NCI-H2227 treated with DMSO at 0.1 percent for 48 hours (cell line): ENCODE data around the gene LPIN1.
A peak's percentile ranks its signal among the peaks of the same experiment; 100 is the strongest.
"Not testable (repeated sequence)": the region's sequence is repeated elsewhere in the genome, so short reads cannot be mapped to it uniquely, and the experiment has no call there.

Experiments
- DNase-seq: peaks from one replicate; lab custom pipeline; 2025; lab: John Stamatoyannopoulos, UW

Gene LPIN1

DNA sequence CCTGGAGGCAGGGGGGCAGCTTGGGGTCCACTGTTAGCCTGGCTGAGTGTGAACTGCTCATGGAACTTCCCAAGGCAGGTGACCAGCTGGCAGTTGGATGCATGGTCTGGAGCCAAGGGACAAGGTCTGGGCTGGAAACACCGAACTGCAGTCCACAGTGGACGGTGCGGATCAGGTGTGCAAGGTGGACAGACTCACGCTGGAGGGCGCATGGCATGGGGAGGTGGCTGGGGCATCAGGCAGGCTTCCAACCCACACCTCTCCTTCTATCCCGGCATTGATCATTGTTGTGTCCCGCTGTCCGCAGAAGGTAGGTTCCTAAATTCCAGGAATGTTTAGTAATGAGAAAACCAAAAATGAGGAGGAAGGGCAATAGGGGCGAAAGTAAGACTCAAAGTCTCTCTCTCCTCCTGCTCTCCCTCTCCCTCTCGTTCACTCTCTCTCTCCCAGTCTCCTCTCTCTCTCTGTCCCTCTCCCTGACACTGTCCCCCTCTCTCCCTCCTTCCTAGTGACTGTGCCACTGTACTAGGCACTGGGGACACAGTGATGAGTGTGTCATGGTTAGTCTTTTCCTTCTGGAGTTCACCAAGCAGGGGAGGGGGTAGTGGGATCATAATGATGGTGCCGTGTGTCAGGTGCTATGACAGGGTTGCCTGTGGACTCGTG lies 30.3 kb upstream of the LPIN1 start:
- no peak for DNase-seq

DNA sequence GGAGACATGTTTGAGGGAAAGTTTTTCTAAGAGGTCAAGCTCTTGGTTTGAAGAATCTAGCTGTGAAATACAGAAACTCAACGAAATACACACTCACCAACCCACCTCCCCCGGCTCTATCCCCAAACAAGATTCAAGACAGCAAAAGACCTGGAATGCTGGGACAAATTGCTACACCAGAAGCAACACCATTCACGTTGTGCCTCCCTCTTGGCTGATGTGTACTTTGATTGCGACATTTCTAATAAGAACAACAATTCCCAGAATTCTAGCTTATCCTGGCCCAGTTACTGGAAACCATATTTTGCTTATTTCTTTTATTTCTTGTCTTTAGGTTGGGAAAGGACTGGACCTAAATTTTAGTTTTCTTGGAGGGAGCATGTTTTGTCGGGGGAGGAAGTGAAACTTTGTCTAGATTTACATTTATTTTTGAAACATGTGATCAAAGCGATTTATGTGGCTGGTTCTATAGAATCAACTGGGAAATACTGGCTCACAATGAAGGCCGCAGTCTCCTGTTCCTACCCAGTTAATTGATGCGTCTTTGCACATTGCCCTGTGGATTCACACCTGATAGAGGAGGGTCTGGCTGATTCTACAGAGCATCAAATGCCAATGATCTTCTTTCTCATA lies 29.6 kb upstream of the LPIN1 start:
- DNase-seq, result no peak

DNA sequence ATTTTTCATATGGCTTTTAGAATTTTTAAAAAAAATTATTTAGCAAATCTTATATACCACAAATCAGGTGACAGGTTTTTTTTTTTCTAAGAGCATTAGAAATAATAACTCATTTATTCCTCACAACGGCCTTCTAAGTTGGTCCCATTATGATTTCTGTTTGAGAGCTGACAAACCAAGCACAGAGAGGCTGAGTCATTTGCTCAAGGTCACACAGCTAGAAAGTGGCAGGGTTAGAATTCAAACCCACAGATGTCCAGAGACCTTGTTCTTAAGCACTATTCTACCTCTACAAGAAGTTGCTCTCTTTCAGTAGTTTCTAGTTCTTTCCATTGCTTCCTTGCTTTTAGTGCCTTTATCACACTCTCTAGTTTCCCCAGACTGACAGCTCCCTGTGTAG lies 28.8 kb upstream of the LPIN1 start:
- no peak for DNase-seq

DNA sequence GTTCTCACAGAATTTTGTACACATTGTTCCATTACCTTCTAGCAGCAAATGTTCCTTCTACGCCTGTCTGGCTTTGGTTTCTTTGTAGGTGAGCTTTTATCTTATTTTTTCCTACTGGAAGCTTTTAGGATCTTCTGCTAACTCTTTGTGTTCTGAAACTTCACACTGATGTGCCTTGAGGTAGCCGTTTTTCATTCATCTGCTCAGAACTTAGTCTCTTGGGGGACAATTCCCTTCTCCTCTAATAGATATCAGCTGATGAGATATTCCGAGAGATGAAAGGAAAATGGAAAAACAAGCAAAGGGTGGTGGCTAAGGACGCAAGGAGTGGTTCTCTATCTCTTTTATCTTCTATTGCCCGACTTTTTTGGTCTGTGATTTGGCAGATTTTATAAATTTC lies 27.8 kb upstream of the LPIN1 start:
- DNase-seq, result no peak

DNA sequence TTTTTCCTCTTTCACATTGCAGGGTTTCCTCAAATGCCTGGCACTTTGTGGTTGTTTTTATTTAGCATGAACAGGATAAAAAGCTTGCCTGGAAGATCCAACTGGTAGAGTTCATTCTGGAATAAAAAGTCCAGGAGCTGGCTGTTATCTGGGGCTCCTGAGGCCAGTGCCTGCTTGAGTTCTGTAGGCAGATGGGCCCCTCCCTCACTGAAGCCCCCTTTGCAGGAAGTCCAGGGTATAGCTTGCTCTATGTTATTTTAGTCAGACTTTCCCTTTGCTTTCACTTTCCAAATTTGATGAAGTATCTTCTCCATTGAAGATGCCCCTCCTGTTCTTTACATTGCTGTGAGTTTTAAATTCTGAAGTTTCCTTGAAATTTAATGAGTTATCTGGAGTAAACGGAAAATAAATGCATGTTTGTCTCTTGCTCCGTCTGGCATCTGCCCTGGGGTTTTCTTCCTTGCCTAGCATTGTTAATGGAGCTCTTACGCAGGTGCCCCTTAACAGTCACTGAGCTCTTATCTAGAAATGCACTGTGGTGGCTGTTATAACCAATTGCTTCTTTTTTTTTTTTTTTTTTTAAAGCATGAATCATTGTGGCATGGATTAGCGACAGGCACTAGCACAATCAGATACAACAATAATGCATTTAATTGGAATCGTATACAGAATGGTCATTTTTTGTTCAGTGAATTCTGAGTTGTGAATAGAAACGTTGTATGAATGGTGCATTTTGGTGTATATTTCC lies 27.0 kb upstream of the LPIN1 start:
- peak; percentile 52 for DNase-seq

DNA sequence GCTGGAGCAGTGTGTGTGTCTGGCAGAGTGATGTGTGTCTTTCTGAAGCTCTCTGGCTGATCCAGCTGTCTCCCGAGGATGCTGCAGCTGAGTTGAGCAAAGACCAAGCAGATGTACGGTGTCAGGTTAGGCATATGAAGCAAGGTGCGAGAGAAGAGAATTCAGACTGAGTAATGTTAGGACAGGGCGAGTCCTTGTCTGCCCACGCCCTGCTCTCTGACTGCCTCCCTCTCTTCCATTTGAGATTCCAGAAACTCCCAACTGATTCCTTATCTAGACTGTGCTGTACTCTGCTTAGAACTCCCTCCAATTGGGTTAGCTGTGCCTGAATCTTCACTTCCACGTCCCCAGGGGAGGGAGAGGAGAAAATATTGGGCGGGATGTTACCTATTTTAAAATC lies 25.7 kb upstream of the LPIN1 start:
- DNase-seq, result no peak

DNA sequence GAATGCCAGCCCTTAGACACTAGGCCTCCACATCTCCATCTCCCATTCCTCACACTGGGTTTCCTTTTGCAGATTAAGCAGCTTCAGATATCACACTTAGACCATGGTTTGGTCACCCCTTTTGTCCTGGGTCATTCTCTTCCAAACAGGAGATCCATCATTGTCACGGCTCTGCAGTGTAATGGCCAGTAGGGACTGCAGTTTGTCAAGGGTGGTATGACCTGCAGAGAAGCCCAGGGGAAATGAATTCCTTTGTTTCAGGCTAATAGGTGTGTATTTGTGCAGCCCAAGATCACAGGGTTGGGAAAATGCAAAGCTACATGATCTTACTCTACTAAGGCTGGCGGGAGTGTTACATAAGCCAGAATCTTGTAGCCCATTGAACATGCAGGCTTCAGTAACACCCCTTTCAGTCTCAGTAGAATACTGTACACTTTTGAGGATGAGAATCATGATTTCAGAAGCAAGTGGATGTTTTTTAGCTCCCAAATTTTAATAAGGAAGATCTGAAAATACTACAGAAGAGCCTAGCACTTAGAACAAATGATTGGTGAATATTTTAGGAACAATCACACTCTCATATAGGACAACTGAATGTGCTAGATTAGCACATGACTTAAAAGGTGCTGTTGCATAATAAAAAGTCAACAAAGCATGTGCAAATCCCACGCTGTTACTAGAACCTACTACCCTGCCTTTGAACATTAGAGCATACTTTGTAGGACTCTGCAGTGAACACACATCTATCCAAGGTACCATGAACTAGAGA lies 24.0 kb upstream of the LPIN1 start:
- DNase-seq, result no peak

DNA sequence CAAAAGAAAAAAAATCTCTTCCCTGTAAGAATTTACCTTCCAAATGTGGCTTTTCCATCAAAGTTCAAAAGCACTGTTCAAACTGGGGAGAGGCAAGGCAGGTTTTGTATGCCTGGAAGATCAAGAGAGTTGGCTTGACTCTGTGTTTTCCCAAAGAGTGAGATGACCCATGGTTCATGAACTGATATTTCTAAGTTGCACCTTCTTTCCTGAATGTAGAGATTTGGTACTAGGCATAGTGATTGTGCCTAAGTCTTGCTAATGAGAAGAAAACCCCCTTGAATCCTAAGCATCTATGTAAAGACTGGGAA lies 23.4 kb upstream of the LPIN1 start:
- DNase-seq, result no peak

DNA sequence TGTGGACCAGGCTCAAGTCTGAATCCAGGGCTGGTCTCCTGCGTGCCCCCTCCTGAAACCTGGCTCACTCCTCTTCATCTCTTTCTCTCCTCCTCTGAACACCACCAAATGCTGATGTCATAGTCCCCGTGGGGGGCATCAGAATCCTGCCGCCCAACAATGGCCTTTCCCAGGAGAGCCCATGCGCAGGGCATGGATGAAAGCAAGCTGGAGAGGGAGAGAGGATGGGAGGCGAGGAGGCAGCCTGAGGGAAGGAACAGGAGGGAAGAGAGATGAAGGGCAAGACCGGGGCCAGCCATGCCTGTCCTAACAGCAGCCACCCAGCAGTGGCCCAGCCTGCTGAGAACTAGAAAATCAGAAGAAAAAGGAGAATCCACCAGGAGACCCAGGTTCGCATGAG lies 22.3 kb upstream of the LPIN1 start:
- no peak for DNase-seq

DNA sequence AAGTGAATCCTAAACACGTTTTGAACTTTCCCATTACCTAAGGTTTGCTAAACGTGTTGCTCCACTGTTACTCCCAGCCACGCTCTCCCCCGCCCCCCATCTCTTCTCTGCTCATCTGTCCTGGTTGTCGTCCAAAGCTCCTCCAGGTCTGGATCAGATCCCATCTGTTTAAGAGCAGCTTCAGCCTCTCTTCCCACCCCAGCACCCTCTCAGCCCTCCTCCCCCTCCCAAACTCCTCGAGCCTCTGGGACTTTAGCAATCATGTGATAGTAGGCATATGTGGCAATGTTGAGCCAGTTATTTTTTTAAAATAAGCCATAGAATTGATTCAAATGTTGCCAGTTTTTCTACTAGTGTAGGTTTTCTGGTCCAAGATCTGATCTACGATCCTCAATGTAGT lies 20.0 kb upstream of the LPIN1 start:
- no peak for DNase-seq

DNA sequence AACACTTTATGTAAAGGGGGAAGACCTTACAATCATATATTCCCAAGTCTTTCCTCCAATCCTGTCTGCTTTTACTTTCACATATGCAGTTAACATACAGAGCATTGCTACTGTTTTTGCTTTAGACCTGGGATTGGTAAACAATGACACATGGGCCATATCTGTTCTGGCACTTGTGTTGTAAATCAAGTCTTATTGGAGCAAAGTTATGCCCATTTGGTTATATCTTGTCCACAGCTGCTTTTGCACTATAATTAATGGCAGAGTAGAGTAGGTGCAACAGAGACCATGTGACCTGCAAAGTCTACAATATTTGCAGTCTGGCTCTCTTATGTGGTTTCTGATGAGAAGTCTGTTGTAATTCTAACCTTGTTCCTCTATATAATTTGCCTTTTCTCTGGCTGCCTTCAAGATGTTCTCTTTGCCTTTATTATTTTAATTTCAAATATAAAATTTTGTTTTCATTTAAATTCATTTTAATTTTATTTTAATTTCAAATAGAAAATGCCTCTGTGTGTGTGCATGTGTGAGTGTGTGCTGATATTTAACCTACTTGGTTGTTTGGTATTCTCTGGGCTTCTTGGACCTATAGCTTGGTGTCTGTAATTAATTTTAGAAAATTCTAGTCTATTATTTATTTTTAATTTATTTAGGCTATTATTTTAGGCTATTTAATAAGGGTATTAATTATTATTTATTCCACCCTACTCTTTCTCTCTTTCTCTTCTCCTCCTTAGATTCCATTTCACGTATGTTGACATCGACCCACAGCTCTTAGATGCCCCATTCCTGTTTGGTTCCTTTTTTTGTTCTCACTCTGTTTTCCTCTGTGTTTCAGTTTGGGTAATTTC lies 16.8 kb upstream of the LPIN1 start:
- DNase-seq, result no peak

DNA sequence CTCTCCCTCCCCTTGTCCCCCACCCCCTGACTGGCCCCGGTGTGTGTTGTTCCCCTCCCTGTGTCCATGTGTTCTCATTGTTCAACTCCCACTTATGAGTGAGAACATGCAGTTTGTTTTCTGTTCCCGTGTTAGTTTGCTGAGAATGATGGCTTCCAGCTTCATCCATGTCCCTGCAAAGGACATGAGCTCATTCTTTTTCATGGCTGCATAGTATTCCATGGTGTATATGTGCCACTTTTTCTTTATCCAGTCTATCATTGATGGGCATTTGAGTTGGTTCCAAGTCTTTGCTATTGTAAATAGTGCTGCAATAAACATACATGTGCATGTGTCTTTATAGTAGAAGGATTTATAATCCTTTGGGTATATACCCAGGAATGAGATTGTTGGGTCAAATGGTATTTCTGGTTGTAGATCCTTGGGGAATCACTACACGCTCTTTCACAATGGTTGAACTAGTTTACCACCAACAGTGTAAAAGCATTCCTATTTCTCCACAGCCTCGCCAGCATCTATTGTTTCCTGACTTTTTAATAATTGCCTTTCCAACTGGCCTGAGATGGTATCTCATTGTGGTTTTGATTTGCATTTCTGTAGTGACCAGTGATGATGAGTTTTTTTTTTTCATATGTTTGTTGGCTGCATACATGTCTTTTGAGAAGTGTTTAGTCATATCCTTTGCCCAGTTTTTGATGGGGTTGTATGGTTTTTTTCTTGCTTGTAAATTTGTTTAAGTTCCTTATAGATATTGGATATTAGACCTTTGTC lies 15.0 kb upstream of the LPIN1 start:
- not testable (repeated sequence) for DNase-seq

DNA sequence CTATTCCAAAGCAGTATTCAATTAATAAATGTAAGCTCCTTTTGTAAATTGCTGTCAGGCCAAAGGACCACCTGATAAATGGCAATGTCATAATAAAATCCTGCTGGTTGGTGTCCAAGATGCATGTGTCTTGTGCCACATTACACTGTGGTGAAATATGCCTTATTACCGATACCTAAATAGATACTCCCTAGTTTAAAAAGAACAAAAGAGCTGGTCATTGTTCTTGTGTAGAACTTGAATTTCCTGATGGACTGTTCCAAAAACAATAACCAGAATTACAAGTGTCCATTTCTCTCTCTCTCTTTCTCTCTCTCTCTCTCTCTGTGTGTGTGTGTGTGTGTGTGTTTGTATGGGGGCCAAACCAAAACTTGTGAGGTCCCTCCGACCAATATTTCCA lies 13.8 kb upstream of the LPIN1 start:
- DNase-seq, result no peak

DNA sequence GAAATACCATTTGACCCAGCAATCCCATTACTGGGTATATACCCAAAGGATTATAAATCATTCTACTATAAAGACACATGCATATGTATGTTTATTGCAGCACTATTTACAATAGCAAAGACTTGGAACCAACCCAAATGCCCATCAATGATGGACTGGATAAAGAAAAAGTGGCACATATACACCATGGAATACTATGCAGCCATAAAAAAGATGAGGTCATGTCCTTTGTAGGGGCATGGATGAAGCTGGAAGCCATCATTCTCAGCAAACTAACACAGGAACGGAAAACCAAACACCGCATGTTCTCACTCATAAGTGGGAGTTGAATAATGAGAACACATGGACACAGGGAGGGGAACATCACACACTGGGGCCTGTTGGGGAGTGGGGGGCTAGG lies 8.6 kb upstream of the LPIN1 start:
- DNase-seq, result not testable (repeated sequence)

DNA sequence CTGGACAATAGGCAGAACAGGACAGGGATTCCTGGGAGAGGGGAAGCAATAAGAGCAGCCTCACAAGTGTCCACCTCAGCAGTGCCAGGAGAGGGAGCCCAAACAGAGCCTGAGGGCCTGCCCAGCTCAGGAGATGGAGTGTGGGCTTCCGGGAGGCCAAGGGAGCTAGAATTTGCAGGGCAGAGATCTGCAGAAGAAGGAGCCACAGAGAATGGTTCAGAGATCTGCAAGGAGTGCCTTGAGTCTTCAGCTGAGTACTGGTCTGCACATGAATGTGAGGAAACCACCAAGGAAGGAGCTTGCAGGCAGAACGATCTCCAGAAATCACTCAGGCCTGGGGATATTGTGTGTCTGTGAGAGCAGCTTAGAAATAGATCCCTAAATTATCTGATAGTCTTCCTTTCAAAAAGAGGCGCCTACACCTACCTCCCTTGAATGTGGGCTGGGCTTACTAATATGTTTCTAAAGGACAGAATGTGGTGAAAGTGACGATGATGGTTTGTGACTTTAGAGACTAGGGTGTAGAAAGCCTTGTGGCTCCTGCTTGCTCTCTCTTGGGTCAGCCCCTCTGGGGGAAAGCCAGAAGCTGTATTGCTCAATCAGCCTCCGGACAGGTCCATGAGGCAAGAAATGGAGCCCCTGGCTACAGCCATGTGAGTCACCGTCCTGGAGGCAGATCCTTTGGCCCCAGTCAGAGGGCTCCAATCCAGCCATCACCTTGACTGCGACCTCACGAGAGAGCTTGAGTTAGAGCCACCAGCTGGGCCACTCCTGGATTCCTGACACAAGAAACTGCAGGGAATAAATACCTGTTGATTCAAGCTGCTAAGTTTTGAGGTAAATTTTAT lies 7.6 kb upstream of the LPIN1 start:
- no peak for DNase-seq

DNA sequence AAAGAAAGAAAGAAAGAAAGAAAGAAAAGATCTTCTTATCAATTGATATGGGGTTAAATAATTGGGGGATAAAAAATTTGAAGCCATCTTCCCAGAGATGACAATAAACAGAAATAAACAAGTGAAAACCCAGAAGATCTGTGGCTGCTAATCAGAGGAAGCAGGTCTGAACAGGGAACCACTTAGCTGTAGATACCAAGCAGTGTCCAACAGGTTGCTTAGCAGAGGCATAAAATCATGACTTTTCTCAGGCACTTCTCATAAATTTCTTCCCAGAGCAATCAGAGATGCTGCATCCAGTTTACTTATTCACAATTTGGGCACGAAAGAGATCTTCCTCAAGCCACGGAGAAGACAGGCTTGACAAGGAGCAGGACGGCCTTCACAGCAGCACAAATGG lies 5.7 kb upstream of the LPIN1 start:
- no peak for DNase-seq

DNA sequence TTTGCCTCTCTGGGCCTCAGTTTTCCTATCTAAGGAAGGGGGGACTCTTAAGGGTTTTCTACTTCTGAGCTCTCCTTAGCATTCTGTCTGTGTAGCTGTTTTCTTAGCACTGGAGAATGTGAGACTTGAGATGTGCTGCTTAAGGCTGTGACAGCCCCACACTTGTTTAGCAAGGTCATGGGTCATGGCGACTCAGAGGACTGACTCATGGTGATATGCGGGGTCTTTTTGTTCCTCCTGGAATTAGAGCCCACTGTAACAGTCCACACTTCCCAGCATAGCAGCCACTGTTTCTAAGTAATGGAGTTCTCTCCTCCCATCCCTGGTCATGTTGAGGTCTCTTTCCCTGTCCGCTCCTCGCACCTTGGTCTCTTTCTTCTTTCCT lies 4.1 kb upstream of the LPIN1 start:
- DNase-seq, result no peak

DNA sequence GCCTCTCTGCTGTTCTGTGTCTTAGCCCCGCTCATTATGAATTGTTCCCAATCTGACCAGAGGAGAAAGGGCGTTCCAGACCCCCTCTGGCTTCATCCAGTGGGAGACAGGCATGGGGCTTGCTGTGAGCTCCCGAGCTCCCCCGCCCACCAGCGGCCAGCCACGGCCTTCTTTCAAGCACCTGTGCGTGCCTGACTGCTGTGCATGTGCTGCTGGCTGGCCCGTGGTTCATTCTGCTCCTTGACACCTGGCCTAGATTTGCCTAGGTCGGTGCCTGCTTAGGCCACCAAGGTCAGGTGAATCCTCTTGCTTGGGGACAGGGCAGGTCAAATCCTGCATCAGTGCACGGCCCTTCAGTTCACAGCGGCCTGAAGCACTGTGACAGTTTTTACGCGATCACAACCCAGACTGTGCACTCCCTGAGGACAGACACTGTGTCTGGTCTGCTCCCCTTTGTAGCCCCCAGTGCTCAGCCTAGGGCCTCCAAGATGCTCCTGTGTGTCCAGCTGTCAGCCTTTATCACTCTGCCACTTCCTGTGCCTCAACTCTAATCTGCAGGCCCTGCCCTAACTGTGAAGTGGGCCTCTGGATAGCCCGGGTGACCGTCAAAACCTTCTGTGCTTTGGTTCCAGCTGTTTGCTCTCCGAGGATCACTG lies 3.6 kb upstream of the LPIN1 start:
- DNase-seq, result no peak

DNA sequence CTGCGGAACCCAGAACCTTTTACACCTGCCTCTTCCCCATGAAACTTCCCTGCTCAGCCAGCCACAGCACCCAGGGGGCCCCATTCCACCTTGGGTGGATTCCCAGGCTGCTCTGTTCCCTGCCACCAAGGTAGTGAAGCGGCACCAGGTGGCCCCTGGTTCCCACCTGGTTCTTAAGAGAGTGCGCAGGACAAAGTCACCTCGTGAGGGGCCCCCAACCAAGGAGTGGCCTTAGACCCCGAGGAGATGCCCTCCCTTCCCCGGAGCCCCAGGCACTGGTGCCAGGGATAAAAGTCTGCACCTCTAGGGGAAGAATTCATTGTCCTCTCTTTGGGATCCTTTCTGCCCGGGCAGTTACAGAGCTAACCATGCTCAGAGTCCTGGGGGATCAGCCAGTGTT lies 3.1 kb upstream of the LPIN1 start:
- no peak for DNase-seq
